Upper lobe of left lung (tissue), 4 donors: ENCODE data around the gene MYZAP.

ENCODE experiments used
- CTCF ChIP-seq, 6 experiments: fragments of 450-650 bp in 4 of 6; fragments of 200-600 bp in 2 of 6; sonication (generic) in 2 of 6; IDR thresholded peaks; one replicate each; pipeline ENCODE4 v1.5.1; 2016 to 2019; ENCODE audit warnings: antibody characterized with exemption in 6 of 6
- EP300 ChIP-seq, 4 donors: sonication (generic); formaldehyde crosslinking; IDR thresholded peaks; one replicate each; pipeline ENCODE4 v1.5.1; 2017; ENCODE audit warnings: antibody characterized with exemption in 4 of 4, control low read depth in 2 of 4
- POLR2A ChIP-seq, 4 donors: fragments of 450-650 bp; IDR thresholded peaks; one replicate each; pipeline ENCODE4 v1.5.1; 2016 to 2017; ENCODE audit warnings: antibody characterized with exemption in 4 of 4, mild to moderate bottlenecking in 2 of 4
- POLR2AphosphoS5 ChIP-seq, 2 donors: sonication (generic); formaldehyde crosslinking; IDR thresholded peaks; one replicate each; pipeline ENCODE4 v1.5.1; 2017; ENCODE audit warnings: antibody characterized with exemption in 2 of 2

- no peak for TF ChIP-seq POLR2A (IDR thresholded peaks at IDR 0.05)
- no peak for TF ChIP-seq CTCF (IDR thresholded peaks at IDR 0.05)
- TF ChIP-seq POLR2AphosphoS5 (IDR thresholded peaks at IDR 0.05): no peak
- TF ChIP-seq EP300 (IDR thresholded peaks at IDR 0.05): no peak
Measured at GRCh38 chr15:57656434-57656833, 64.7 kb downstream of the MYZAP start.
